LNCaP clone FGC (cell line): ENCODE measurements around the gene DPH3.
A peak's percentile ranks its signal among the peaks of the same experiment; 100 is the strongest.
"Not testable (repeated sequence)": the region's sequence is repeated elsewhere in the genome, so short reads cannot be mapped to it uniquely, and the experiment has no call there.

Source experiments
- DNase-seq: peaks from one replicate; pipeline ENCODE4 v3.0.0-alpha.2; 2011; ENCODE audit warnings: low read depth
- H3K4me3 ChIP-seq: 2 replicates; pipeline ENCODE4 v1.5.1; 2011; ENCODE audit warnings: mild to moderate bottlenecking, low read depth, low read length, control low read depth
- CTCF ChIP-seq: IDR thresholded peaks from 2 replicates; pipeline ENCODE4 v1.5.1; 2012; ENCODE audit warnings: mild to moderate bottlenecking; ENCODE audit not compliant: control insufficient read depth, insufficient read depth; ENCODE audit errors: extremely low read depth

The DPH3 gene

GRCh38 chr3:16264708-16265454 lies at the start of gene DPH3, which contains the start of gene OXNAD1:
DPH3 (minus strand) TSS chr3:16264943; CDS start chr3:16264876, 67 bp downstream.
OXNAD1 (plus strand) TSS chr3:16265212; CDS start chr3:16270953, 5,741 bp downstream.
- TF ChIP-seq CTCF: no peak
- peak; percentile 98 for DNase-seq
- H3K4me3 ChIP-seq: peak within 1 kb of the TSS; percentile 98

- TF ChIP-seq CTCF: no peak
- no peak for DNase-seq
- H3K4me3 ChIP-seq: no peak overlapping the region
Observed at GRCh38 chr3:16313886-16314645, 49.3 kb upstream of the DPH3 start.

- TF ChIP-seq CTCF: no peak
- no peak for DNase-seq
- no peak overlapping the region for H3K4me3 ChIP-seq
Observed at GRCh38 chr3:16311960-16312451, 47.3 kb upstream of the DPH3 start.

GRCh38 chr3:16310486-16310885 lies 45.7 kb upstream of the DPH3 start:
- not testable (repeated sequence) for DNase-seq, H3K4me3 ChIP-seq

GRCh38 chr3:16309558-16309957 lies 44.8 kb upstream of the DPH3 start:
- TF ChIP-seq CTCF: no peak
- no peak for DNase-seq
- no peak overlapping the region for H3K4me3 ChIP-seq

GRCh38 chr3:16308727-16309126 lies 44.0 kb upstream of the DPH3 start:
- no peak for TF ChIP-seq CTCF
- H3K4me3 ChIP-seq: no peak overlapping the region
- DNase-seq: no peak

GRCh38 chr3:16307832-16308531 lies 43.2 kb upstream of the DPH3 start:
- DNase-seq: no peak
- no peak for TF ChIP-seq CTCF
- H3K4me3 ChIP-seq: no peak overlapping the region
